ENCODE data around the gene MMP19.

The MMP19 gene

DNA sequence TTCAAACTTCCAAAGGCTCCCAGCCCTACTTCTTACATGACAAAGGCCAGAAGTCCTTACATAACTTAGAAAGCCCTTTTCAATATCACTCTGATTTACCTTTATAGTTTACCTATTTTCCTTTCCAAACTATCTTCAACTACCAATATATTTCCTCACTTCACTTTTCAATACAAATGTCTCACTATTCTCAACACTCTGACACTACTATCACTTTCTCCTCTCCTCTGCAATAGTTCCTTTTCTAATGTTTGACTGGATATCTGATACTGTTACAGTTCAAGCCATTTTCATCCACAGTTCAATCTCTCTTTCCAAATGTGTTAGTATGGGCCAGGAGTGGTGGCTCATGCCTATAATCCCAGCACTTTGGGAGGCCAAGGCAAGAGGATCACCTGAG, 28.5 kb downstream of the MMP19 start:
- no peak for DNase-seq (ENCODE audit: low spot score)

- DNase-seq (ENCODE audit: low spot score), result no peak
These were observed 30.6 kb downstream of the MMP19 start for GRCh38 chr12:55812088-55812487.

- DNase-seq (ENCODE audit: low spot score), result no peak
These were observed 33.5 kb downstream of the MMP19 start for GRCh38 chr12:55809274-55809673.

DNA sequence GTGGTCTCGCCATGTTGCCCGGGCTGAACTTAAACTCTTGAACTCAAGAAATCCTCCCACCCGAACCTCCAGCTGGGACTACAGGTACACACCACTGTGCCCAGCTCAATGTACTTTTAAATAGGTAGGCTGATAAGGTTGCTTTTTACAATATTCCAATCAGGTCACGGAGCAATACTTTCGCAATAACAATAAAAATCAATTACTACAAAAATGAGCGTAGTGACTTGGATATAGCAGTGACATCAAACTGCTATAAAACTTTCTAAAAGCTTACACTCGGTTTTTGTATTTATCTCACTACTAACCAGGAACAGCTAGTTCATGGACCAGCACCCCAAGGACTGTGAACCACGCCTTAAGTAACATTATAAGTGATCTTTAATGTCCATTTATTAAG, 35.8 kb downstream of the MMP19 start:
- DNase-seq (ENCODE audit: low spot score), result no peak

- no peak for DNase-seq (ENCODE audit: low spot score)
These were observed 45.2 kb downstream of the MMP19 start for GRCh38 chr12:55797550-55797949.

DNA sequence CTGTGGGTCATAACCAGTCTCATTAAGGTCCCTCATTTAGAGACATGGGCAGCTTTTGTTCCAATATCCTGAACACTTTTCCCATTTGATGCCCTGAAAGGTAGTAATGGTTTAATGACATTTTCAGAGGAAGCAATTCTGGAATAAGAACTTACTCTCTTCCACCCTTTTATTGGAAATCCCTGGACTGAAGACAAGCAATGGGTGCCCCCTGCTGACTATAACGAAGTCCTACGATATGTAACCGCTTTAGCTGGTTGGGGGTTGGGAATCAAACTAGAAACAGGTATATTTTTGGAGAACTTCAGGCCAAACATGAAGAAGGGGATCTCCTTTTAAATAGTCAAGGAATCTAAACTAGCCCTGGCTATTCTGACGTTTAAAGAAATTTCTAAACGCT, 45.7 kb downstream of the MMP19 start:
- DNase-seq (ENCODE audit: low spot score), result peak; percentile 7

GRCh38 chr12:55795950-55796349, 46.8 kb downstream of the MMP19 start:
- DNase-seq (ENCODE audit: low spot score), result no peak

DNA sequence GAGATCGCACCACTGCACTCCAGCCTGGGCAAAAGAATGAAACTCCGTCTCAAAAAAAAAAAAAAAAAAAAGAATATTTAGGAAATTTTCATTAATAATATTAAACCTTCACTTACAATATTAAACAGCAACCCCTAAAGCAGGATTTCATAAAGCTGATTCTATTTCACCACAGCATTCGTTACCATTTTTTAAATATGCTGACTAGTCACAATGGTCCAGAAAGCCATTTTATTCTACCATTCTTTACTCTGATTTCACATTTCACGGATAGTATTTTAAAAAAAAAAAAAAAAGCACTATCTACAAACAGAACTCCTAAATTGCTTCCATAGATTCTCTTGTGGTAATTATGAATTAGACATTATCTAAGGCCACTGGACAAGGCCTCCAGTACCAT, 52.8 kb downstream of the MMP19 start:
- no peak for DNase-seq (ENCODE audit: low spot score)

- no peak for DNase-seq (ENCODE audit: low spot score)
These were observed 53.6 kb downstream of the MMP19 start for GRCh38 chr12:55789171-55789570.

GRCh38 chr12:55788546-55788945, 54.2 kb downstream of the MMP19 start:
- DNase-seq (ENCODE audit: low spot score), result no peak
